Measurements from ENCODE around the gene DHRS12. TPM values are rescaled to one million over a fixed set of nuclear protein-coding genes. Genes with fewer than 3 reads are reported as not detected.

Gene DHRS12
- total and polyA plus RNA-seq, 8 donors = 4.2 to 27.2 (median 14.1) TPM; not detected in 1

DNA sequence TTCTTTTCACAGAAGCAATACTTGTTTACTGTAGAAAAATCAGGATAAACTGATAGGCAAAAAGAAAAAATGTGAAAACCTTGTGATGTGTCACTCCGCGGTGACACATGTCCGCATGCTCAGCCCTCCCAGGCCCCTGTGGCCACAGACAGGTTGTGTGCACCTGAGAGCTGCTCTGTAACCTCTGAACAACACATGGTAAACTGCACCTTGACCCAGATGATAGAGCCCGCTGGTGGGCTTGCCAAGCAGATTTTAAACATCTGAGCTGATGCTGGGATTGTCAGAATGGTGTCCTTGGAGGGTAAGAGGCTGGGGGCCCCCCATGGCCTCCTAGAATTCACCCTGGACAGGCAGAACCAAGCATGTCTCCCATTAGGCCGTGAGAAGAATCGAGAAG, 33.8 kb downstream of the DHRS12 start:
- 68 to 84% (median 76%) methylated on average over 6 of the region's 6 CpGs for WGBS, 5 donors
- H3K36me3 ChIP-seq = peaks cover 0 to 26% (median 22%) of the 10 kb centered on the region in 4 donors
- no peaks in the 10 kb centered on the region for H3K27me3 ChIP-seq
- peaks cover 30 to 52% (median 39%) of the 10 kb centered on the region in 4 donors for H3K4me1 ChIP-seq
- peak overlapping the region; percentile 21 to 88 (median 79) for H3K27ac ChIP-seq
- DNase-seq = no peak
- H3K9me3 ChIP-seq = no peaks in the 10 kb centered on the region
- no peak overlapping the region for H3K4me3 ChIP-seq
- intact Hi-C loops (cut with DNase I; ENCODE audit: low total_unique reads) = no loop called here
- no peak for TF ChIP-seq EP300 (IDR thresholded peaks at IDR 0.05)
- TF ChIP-seq, protein P1, sequence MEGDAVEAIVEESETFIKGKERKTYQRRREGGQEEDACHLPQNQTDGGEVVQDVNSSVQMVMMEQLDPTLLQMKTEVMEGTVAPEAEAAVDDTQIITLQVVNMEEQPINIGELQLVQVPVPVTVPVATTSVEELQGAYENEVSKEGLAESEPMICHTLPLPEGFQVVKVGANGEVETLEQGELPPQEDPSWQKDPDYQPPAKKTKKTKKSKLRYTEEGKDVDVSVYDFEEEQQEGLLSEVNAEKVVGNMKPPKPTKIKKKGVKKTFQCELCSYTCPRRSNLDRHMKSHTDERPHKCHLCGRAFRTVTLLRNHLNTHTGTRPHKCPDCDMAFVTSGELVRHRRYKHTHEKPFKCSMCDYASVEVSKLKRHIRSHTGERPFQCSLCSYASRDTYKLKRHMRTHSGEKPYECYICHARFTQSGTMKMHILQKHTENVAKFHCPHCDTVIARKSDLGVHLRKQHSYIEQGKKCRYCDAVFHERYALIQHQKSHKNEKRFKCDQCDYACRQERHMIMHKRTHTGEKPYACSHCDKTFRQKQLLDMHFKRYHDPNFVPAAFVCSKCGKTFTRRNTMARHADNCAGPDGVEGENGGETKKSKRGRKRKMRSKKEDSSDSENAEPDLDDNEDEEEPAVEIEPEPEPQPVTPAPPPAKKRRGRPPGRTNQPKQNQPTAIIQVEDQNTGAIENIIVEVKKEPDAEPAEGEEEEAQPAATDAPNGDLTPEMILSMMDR (IDR thresholded peaks at IDR 0.05) = no peak
- TF ChIP-seq POLR2AphosphoS5 (IDR thresholded peaks at IDR 0.05) = no peak
- no peak for TF ChIP-seq POLR2A (IDR thresholded peaks at IDR 0.05)

- Histone ChIP-seq H3K27ac (peak overlapping the region; percentile 8 to 88 (median 79)), H3K36me3 (peaks cover 0 to 26% (median 22%) of the 10 kb centered on the region in 4 donors), H3K4me1 (peaks cover 36 to 58% (median 44%) of the 10 kb centered on the region in 4 donors), H3K27me3 (no peaks in the 10 kb centered on the region), H3K4me3 (no peak overlapping the region), H3K9me3 (no peaks in the 10 kb centered on the region)
- intact Hi-C loops (cut with DNase I; ENCODE audit: low total_unique reads) = no loop called here
- TF ChIP-seq POLR2A (IDR thresholded peaks at IDR 0.05) (no peak), POLR2AphosphoS5 (IDR thresholded peaks at IDR 0.05) (peak; percentile 68 to 78 (median 77)), EP300 (IDR thresholded peaks at IDR 0.05) (no peak)
- TF ChIP-seq, protein P1 (IDR thresholded peaks at IDR 0.05) = no peak
- WGBS, 5 donors = 48 to 58% (median 56%) methylated on average over 11 of the region's 11 CpGs
- DNase-seq = peak in 1 of 2 donors; percentile 69
Measured at GRCh38 chr13:51769455-51770127, 34.4 kb downstream of the DHRS12 start.

DNA sequence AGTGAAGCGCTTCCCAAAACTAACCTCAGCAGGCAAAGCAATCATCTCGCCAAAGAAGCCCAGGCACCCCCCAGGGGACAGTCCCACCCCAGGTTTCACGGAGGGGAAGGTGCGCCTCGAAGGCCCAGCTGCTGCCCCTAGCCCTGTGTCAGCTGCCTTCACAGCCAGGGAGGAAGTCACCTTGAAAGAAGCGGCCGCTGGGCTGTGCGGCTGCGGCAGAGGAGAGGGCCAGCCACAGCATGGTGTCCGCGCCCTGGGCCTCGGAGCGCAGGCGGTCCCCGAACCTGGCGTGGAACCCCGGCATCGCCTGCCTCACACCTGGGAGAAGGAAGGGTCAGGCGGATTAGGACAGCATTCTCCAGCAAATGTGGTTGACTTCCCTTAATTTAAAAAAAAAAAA, 35.0 kb downstream of the DHRS12 start:
- intact Hi-C loops (cut with DNase I; ENCODE audit: low total_unique reads) = no loop called here
- Histone ChIP-seq H3K27ac (peak overlapping the region in 4 of 5 donors; percentile 70 to 88 (median 82)), H3K4me1 (peaks cover 42 to 64% (median 50%) of the 10 kb centered on the region in 4 donors), H3K36me3 (peaks cover 0 to 26% (median 22%) of the 10 kb centered on the region in 4 donors), H3K9me3 (no peaks in the 10 kb centered on the region), H3K4me3 (no peak overlapping the region), H3K27me3 (no peaks in the 10 kb centered on the region)
- no peak for DNase-seq
- WGBS, 5 donors = 91 to 98% (median 96%) methylated on average over 15 to 19 of the region's 19 CpGs
- TF ChIP-seq, protein P1 (IDR thresholded peaks at IDR 0.05) = no peak
- TF ChIP-seq POLR2AphosphoS5 (IDR thresholded peaks at IDR 0.05) (no peak), EP300 (IDR thresholded peaks at IDR 0.05) (no peak), POLR2A (IDR thresholded peaks at IDR 0.05) (no peak)

- no peaks in the 10 kb centered on the region for H3K9me3 ChIP-seq
- H3K27me3 ChIP-seq = no peaks in the 10 kb centered on the region
- peaks cover 43 to 69% (median 54%) of the 10 kb centered on the region in 4 donors for H3K4me1 ChIP-seq
- DNase-seq = no peak
- peak overlapping the region in 3 of 5 donors; percentile 70 to 88 (median 85) for H3K27ac ChIP-seq
- intact Hi-C loops (cut with DNase I; ENCODE audit: low total_unique reads) = no loop called here
- TF ChIP-seq EP300 (IDR thresholded peaks at IDR 0.05) = no peak
- TF ChIP-seq, protein P1 (IDR thresholded peaks at IDR 0.05) = no peak
- no peak overlapping the region for H3K4me3 ChIP-seq
- peaks cover 0 to 26% (median 18%) of the 10 kb centered on the region in 4 donors for H3K36me3 ChIP-seq
- WGBS, 5 donors = 86 to 95% (median 91%) methylated on average over 15 of the region's 15 CpGs
Measured at GRCh38 chr13:51768378-51768921, 35.5 kb downstream of the DHRS12 start.
